Fibroblast of the aortic adventitia (primary cell): Measurements from ENCODE around the gene ARHGAP6. TPM values are rescaled to one million over a fixed set of nuclear protein-coding genes. Genes with fewer than 3 reads are reported as not detected.

Source experiments
- DNase-seq: peaks from one replicate; pipeline ENCODE4 v3.0.0-alpha.2; 2010; ENCODE audit warnings: low read depth
- H3K4me3 ChIP-seq: 2 replicates; pipeline ENCODE4 v1.5.1; 2011; ENCODE audit warnings: low read depth, mild to moderate bottlenecking, control low read depth, low read length, moderate library complexity
- total RNA-seq: library from RNA; depleted of rRNA; stranded (reverse); fragments of >200 nt; gene quantifications from 2 replicates; pipeline ENCODE4 v1.2.3, GENCODE V29; 2012; ENCODE audit warnings: low replicate concordance
- TF ChIP-seq, protein P1 (sequence below): IDR thresholded peaks from 2 replicates; pipeline ENCODE4 v1.5.1; 2011; ENCODE audit warnings: mild to moderate bottlenecking, low read length, control low read depth, inconsistent platforms; ENCODE audit not compliant: insufficient read depth

Gene ARHGAP6
- total RNA-seq, 1 donor, result 16.9 TPM

DNA sequence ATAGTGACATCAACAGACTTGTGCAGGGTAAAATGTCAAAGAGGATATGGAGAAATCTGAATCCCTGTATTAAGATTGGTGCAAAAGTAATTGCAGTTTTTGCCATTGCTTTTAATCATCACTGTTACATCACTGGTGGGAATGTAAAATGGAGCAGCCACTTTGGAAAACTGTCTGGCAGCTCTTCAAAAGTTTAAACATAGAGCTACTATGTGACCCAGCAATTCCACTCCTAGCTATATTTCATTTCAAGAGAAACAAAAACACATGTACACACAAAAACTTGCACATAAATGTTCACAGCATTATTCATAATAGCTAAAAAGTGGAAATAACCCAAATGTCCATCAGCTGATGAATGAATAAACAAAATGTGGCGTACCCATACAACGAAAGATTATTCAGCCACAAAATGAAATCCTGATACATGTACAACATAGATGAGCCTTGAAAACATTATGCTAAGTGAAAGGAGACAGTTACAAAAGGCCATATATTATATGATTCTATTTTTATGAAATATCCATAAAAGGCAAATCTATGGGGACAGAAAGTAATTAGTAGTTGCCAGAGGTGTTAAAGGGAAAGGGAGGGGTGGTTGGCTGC, 266.1 kb downstream of the ARHGAP6 start:
- H3K4me3 ChIP-seq, result no peak overlapping the region
- no peak for DNase-seq
- TF ChIP-seq, protein P1, sequence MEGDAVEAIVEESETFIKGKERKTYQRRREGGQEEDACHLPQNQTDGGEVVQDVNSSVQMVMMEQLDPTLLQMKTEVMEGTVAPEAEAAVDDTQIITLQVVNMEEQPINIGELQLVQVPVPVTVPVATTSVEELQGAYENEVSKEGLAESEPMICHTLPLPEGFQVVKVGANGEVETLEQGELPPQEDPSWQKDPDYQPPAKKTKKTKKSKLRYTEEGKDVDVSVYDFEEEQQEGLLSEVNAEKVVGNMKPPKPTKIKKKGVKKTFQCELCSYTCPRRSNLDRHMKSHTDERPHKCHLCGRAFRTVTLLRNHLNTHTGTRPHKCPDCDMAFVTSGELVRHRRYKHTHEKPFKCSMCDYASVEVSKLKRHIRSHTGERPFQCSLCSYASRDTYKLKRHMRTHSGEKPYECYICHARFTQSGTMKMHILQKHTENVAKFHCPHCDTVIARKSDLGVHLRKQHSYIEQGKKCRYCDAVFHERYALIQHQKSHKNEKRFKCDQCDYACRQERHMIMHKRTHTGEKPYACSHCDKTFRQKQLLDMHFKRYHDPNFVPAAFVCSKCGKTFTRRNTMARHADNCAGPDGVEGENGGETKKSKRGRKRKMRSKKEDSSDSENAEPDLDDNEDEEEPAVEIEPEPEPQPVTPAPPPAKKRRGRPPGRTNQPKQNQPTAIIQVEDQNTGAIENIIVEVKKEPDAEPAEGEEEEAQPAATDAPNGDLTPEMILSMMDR, result no peak

DNA sequence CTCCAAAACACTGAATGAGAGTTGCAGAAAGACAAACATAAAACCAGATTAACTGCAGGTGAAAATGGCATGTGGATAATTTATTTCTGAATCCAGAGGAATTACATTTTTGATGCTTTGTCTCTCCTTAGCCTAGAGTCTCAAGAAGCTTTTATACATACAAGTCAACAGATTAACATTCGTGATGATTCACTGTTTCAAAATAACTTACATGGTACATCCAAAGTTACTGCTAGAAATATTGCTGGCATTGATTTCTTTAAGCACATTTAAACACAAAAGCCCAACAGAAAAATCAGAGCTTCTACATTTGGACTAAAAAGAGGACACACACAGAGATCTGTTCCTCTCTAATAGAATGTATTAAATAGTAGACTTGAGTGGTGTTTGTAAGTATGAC, 266.9 kb downstream of the ARHGAP6 start:
- TF ChIP-seq, protein P1, result no peak
- H3K4me3 ChIP-seq, result no peak overlapping the region
- DNase-seq, result peak; percentile 47

DNA sequence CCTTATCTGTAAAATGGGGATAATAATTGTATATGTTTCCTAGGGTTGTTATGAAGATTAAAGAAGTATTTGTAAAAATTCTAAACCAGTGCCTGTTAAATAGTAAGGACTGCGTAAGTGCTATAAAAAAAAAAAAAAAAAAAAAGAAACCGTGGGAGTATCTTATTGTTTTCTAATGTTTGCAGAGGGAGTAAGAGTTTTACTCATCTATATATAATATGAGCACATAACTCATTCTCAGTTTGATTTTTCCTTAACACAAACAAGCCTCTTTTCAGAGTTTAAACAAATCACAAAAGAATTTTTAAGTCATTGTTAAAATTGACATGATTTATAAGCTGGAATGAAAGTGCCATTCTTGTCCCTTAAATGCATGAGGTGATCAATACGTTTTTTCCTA, 267.6 kb downstream of the ARHGAP6 start:
- DNase-seq, result no peak
- TF ChIP-seq, protein P1, result no peak
- H3K4me3 ChIP-seq, result no peak overlapping the region

DNA sequence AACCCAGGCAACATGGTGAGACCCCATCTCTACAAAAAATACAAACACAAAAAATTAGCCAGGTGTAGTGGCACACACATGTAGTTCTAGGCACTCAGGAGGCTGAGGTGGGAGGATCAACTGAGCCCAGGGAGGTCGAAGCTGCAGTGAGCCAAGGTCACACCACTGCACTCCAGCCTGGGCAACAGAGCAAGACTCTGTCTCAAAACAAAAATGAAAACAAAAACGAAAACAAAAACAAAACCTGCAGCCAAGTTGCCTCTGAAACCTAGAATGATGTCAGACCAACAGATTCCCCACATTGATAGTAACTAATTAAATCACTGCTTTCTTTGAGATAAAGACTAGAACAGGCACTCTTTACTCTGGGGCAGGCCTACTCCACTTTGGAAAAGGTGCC, 268.0 kb downstream of the ARHGAP6 start:
- TF ChIP-seq, protein P1, result no peak
- no peak overlapping the region for H3K4me3 ChIP-seq
- DNase-seq, result no peak

DNA sequence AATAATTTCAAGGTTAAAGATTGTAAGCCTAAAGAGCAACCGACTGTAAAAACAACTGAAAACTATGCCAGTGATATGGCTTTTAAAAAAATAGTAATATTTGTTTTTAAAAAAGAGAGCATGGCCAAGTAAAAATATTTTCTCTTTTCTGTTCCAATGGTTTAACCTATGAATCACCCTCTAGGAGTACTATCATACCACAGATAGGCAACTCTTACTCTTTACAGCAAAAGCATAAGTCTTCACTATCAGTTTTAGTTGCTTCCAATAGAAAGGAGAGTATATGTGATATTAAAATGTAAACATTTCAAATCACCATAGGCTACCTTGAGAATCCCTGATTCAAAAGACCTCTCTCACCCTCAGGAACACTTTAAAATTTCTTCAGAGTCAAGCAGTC, 269.9 kb downstream of the ARHGAP6 start:
- TF ChIP-seq, protein P1, result no peak
- H3K4me3 ChIP-seq, result no peak overlapping the region
- DNase-seq, result peak; percentile 38

DNA sequence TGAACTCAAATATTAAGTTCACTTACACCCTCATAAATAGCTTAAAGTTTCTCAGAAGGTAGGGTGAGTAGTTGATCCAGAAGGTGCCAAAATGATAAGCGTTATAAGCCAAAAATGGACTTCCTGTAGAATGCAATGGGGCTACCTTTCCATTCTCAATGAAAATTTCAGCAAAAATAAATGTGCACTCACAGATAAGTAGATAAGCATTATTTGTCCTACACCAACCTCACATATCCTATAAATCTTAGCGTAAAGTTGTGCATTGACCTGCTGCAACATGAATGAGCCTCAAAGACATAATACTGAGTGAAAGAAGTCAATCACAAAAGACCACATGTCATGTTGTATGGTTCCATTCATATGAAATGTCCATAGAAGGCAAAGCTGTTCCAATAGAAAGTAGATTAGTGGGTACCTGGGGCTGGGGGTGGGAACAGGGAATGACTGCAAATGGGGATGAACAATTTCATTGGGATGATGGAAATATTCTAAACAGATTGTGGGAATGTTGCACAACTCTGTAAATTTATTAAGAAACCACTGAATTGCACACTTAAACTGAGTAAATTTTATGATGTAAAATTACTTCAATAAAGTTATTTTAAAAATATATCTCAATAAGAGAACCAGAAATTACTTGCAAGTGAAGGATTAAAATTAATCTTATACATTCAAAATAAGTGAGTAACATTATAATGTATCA, 271.6 kb downstream of the ARHGAP6 start:
- no peak for DNase-seq
- TF ChIP-seq, protein P1, result no peak
- no peak overlapping the region for H3K4me3 ChIP-seq
